D721Med (cell line): ENCODE data around the gene SYNGR4.

Source experiments
- DNase-seq: peaks from one replicate; pipeline ENCODE4 v3.0.0; 2011; ENCODE audit warnings: low spot score; ENCODE audit not compliant: insufficient read length
- FAIRE-seq: peaks from 2 replicates; lab custom pipeline; 2011; peaks lifted over from hg19 to GRCh38; lab: Jason Lieb, UNC
- TF ChIP-seq, protein P1 (sequence below): IDR thresholded peaks from 2 replicates; pipeline ENCODE4 v1.5.1; 2012; ENCODE audit warnings: mild to moderate bottlenecking, control low read depth; ENCODE audit not compliant: insufficient read depth; ENCODE audit errors: missing control alignments

SYNGR4 gene

DNA sequence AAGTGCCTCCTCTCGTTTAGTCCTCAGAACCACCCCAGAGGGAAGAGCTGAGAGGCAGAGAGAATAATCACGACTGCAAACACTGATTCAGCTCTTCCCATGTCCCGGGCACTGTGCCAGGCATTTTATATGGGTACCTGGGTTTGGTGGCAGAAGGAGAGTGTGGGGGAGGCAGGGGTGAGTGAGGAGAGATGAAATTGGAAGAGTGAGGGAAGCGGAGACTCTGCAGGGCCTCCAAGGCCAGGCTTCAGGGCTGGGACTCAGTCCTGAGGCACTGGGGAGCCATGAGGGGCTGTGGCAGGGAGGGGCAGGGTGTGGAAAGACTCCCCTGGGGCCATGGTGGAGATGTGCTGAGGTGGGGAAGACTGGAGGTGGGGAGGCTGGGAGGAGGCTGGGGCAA is 8.7 kb downstream of the SYNGR4 start:
- TF ChIP-seq, protein P1, sequence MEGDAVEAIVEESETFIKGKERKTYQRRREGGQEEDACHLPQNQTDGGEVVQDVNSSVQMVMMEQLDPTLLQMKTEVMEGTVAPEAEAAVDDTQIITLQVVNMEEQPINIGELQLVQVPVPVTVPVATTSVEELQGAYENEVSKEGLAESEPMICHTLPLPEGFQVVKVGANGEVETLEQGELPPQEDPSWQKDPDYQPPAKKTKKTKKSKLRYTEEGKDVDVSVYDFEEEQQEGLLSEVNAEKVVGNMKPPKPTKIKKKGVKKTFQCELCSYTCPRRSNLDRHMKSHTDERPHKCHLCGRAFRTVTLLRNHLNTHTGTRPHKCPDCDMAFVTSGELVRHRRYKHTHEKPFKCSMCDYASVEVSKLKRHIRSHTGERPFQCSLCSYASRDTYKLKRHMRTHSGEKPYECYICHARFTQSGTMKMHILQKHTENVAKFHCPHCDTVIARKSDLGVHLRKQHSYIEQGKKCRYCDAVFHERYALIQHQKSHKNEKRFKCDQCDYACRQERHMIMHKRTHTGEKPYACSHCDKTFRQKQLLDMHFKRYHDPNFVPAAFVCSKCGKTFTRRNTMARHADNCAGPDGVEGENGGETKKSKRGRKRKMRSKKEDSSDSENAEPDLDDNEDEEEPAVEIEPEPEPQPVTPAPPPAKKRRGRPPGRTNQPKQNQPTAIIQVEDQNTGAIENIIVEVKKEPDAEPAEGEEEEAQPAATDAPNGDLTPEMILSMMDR, result no peak
- FAIRE-seq (no peak), DNase-seq (no peak)

DNA sequence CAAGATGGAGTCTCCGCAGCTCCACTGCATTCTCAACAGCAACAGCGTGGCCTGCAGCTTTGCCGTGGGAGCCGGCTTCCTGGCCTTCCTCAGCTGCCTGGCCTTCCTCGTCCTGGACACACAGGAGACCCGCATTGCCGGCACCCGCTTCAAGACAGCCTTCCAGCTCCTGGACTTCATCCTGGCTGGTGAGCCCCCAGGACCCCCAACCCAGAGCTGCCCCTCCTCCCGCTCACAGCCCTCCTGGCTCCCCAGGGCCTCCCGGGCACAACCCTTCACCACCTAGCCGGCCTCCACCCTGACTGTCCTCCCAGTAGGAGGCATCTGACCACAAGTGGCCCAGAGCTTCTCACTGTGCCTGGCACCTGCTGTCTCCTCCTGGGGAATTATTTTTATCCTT is 9.4 kb downstream of the SYNGR4 start:
- no peak for FAIRE-seq
- no peak for DNase-seq
- TF ChIP-seq, protein P1, result no peak

DNA sequence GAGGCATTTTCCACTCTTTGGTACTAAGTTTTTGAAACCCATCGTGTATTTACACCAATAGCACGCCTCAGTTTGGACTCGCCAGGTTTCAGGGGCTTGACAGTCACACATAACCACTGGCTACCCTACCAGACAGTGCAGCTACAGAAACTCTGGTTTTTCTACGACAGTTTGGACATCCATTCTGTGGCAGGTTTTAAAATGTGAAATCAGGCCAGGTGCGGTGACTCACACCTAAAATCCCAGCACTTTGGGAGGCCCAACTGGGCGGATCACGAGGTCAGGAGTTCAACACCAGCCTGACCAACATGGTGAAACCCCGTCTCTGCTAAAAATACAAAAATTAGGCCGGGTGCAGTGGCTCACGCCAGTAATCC is 14.0 kb downstream of the SYNGR4 start:
- FAIRE-seq (no peak), DNase-seq (no peak)
- TF ChIP-seq, protein P1, result no peak

DNA sequence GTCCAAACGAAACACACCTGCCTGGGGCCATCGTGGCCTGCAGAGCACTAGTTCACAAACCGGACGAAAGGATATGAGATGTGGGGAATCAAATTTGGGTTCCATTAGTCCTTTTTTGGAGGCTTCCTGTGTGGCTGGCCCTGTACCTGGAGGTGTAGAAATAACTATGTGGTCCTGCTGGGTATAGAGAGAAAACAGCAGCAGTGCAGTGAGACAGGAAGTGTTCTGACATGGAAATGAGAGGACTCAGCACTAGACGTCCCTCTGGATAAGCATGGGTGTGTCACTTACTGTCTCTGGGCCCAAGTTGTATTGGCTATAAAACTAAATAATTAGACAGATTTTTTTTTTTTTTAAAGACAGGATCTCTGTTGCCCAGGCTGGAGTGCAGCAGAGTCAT is 14.9 kb downstream of the SYNGR4 start:
- DNase-seq, result no peak
- no peak for FAIRE-seq
- TF ChIP-seq, protein P1, result no peak

DNA sequence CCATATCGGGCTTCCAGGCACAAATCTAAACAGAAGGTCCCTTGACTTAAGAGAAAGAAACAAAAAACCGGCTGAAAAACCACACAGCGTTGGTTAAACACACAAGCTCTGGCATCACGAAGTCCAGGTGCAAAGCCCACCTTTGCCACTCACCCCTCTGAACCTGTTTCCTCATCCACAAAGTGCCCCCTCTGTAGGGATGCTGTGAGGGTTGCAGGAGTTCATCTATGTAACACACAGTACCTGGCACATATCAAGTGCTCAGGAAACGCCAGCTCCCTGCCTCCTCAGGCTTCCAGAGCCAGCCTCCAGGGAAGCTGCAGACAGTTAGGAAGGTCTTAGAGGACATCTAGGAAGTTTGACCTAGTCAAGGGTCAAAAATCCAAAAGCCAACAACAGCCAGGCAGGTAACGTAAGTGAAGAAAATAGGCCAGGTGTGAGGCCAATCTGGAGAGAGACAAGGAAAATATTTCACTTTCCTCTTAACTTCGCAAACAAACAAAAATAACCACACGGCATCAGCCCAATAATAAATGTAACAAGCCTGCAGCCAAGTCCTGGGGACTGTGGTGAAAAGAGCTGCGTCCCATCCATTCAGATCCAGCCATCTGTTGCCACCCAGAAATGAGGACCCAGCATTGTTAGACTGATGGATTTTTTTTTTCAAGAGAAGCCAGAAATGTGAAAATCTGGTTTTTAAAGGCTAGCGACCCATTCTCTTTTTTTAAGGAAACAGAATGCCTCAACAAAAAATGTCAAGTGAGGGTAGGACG is 17.2 kb downstream of the SYNGR4 start:
- TF ChIP-seq, protein P1, result no peak
- DNase-seq (no peak), FAIRE-seq (no peak)

DNA sequence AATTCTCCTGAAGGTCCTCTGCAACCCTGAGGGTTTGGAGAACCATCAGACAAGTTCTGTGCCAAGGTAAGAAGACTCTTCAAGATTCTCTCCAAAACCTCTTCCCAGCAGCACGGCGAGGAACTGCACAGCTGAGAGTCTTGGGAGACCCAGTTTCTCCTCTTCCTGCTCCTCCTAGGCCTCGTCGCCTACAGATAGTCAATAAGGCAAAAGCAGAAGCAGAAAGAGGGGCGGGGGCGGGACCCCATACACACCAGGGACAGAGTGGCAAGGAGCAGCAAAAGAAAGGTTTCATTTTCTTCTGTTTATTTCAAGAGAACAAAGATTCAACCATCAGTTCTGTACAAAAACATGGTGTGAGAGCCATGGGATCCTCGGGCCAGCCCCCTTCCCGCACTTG is 18.1 kb downstream of the SYNGR4 start:
- FAIRE-seq (no peak), DNase-seq (no peak)
- TF ChIP-seq, protein P1, result no peak

DNA sequence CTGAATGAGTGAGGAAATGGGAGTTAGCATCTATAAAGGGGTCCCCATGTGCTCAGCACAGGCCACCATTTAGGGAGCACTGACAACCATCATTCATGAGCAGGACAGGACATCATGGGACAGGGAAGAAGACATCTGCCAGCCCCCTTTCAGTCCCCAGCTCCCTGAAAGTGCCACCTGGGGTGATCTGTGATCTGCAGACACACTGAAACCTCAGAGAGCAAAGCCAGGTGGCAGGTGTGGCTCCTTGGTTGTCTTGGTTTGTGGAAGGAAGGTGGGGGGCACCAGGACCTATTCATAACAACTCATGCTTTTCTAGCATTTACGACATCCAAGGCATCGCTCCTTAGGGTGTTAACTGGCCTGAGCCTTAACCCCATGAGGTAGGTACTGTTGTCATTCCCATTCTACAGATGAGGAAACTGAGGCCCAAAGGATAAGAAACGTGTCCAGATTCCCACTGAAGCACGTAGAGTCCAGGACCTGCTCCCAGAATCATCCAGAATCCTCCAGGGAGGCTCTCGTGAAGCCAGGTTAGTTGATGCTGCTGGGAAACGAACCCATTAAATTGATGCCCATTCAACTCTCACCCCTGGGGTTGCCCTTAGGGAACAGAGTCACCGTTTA is 21.4 kb downstream of the SYNGR4 start:
- FAIRE-seq (no peak), DNase-seq (no peak)
- TF ChIP-seq, protein P1, result no peak
